GM23338 (cell line): Measurements from ENCODE around the gene ENPP1. TPM values are rescaled to one million over a fixed set of nuclear protein-coding genes. Genes with fewer than 3 reads are reported as not detected.

Experiments used
- ATAC-seq: fragments of 200-7000 bp; cut with Tn5 transposase; 3 replicates; pipeline ENCODE4 v1.9.1; 2020
- DNase-seq: peaks from one replicate; pipeline ENCODE4 v3.0.0-alpha.2; 2015; ENCODE audit warnings: low spot score
- H2AFZ ChIP-seq: fragments of 200-600 bp; sonication (generic); 2 replicates; pipeline ENCODE4 v1.8.0; 2016; ENCODE audit warnings: antibody characterized with exemption, mild to moderate bottlenecking, moderate library complexity
- H3F3A ChIP-seq: fragments of 200-600 bp; sonication (generic); replicated peaks from 2 replicates; pipeline ENCODE4 v1.8.0; 2017; ENCODE audit warnings: antibody characterized with exemption, mixed run types, low read depth
- H3K27ac ChIP-seq: fragments of 200-600 bp; sonication (generic); 2 replicates; pipeline ENCODE4 v1.6.1; 2016; ENCODE audit warnings: low read depth
- H3K27me3 ChIP-seq: fragments of 200-600 bp; sonication (generic); 2 replicates; pipeline ENCODE4 v1.8.0; 2016; ENCODE audit warnings: mild to moderate bottlenecking, mixed run types, moderate library complexity; ENCODE audit not compliant: insufficient read depth
- H3K36me3 ChIP-seq: fragments of 200-600 bp; sonication (generic); 2 replicates; pipeline ENCODE4 v1.8.0; 2016; ENCODE audit warnings: mild to moderate bottlenecking; ENCODE audit not compliant: insufficient read depth
- H3K4me1 ChIP-seq: fragments of 200-600 bp; sonication (generic); 2 replicates; pipeline ENCODE4 v1.8.0; 2016; ENCODE audit warnings: mild to moderate bottlenecking, moderate library complexity; ENCODE audit not compliant: insufficient read depth
- H3K4me2 ChIP-seq: fragments of 200-600 bp; sonication (generic); 2 replicates; pipeline ENCODE4 v1.7.1; 2017; ENCODE audit warnings: mixed run types
- H3K4me3 ChIP-seq: fragments of 200-600 bp; sonication (generic); 2 replicates; pipeline ENCODE4 v1.6.1; 2016; ENCODE audit warnings: mixed run types
- H3K79me2 ChIP-seq: fragments of 200-600 bp; sonication (generic); replicated peaks from 2 replicates; pipeline ENCODE4 v1.8.0; 2017; ENCODE audit warnings: mild to moderate bottlenecking; ENCODE audit not compliant: insufficient read depth
- H3K9me2 ChIP-seq: fragments of 200-600 bp; sonication (generic); 2 replicates; pipeline ENCODE4 v1.8.0; 2017; ENCODE audit not compliant: insufficient read depth
- H4K20me1 ChIP-seq: fragments of 200-600 bp; sonication (generic); replicated peaks from 2 replicates; pipeline ENCODE4 v1.8.0; 2017; ENCODE audit warnings: mild to moderate bottlenecking; ENCODE audit not compliant: insufficient read depth
- H3K27ac Mint-ChIP-seq: 2 replicates; pipeline ENCODE4 v1.8.0; 2020; ENCODE audit warnings: inconsistent platforms, mild to moderate bottlenecking, moderate library complexity, mixed read lengths
- H3K27me3 Mint-ChIP-seq: 3 replicates; pipeline ENCODE4 v1.8.0; 2022; ENCODE audit warnings: low read depth, mild to moderate bottlenecking, moderate library complexity, mixed read lengths, inconsistent platforms; ENCODE audit not compliant: insufficient read depth, poor library complexity
- H3K36me3 Mint-ChIP-seq: 3 replicates; pipeline ENCODE4 v1.8.0; 2021; ENCODE audit warnings: low read depth, mild to moderate bottlenecking, inconsistent platforms, moderate library complexity, mixed read lengths
- H3K4me1 Mint-ChIP-seq: 3 replicates; pipeline ENCODE4 v1.8.0; 2020; ENCODE audit warnings: mild to moderate bottlenecking, inconsistent platforms, mixed read lengths
- H3K4me3 Mint-ChIP-seq: 3 replicates; pipeline ENCODE4 v1.8.0; 2021; ENCODE audit warnings: moderate library complexity, mild to moderate bottlenecking, inconsistent platforms, mixed read lengths
- H3K9me3 Mint-ChIP-seq: 3 replicates; pipeline ENCODE4 v1.8.0; 2020; ENCODE audit warnings: moderate library complexity, mild to moderate bottlenecking, inconsistent platforms, mixed read lengths
- CREB1 ChIP-seq: fragments of 250-450 bp; sonication (Bioruptor Pico); IDR thresholded peaks from 2 replicates; pipeline ENCODE4 v1.5.0; 2020; ENCODE audit warnings: low read depth, mild to moderate bottlenecking, moderate library complexity
- EZH2 ChIP-seq: fragments of 200-600 bp; sonication (generic); IDR thresholded peaks from one replicate; pipeline ENCODE4 v1.8.0; 2017; ENCODE audit warnings: antibody characterized with exemption, mild to moderate bottlenecking, low read depth; ENCODE audit not compliant: unreplicated experiment
- EZH2phosphoT487 ChIP-seq: fragments of 200-600 bp; sonication (generic); IDR thresholded peaks from one replicate; pipeline ENCODE4 v1.8.1; 2018; ENCODE audit warnings: antibody characterized with exemption; ENCODE audit not compliant: unreplicated experiment
- JUNB ChIP-seq: IDR thresholded peaks from one replicate; pipeline ENCODE4 v1.6.1; 2016; ENCODE audit warnings: antibody characterized with exemption; ENCODE audit not compliant: unreplicated experiment
- NANOG ChIP-seq: IDR thresholded peaks from 2 replicates; pipeline ENCODE4 v1.6.1; 2016; ENCODE audit warnings: antibody characterized with exemption, borderline replicate concordance
- POLR2AphosphoS5 ChIP-seq: IDR thresholded peaks from 2 replicates; pipeline ENCODE4 v1.6.1; 2016; ENCODE audit warnings: antibody characterized with exemption, low read depth
- REST ChIP-seq: IDR thresholded peaks from one replicate; pipeline ENCODE4 v1.6.1; 2018; ENCODE audit warnings: antibody characterized with exemption; ENCODE audit not compliant: unreplicated experiment
- STAT1 ChIP-seq: IDR thresholded peaks from one replicate; pipeline ENCODE4 v1.6.1; 2016; ENCODE audit warnings: antibody characterized with exemption; ENCODE audit not compliant: unreplicated experiment
- ZNF114 ChIP-seq: fragments of 250-450 bp; sonication (Bioruptor Pico); IDR thresholded peaks from 2 replicates; pipeline ENCODE4 v1.5.0; 2020; ENCODE audit warnings: mild to moderate bottlenecking, moderate library complexity
- ZNF331 ChIP-seq: fragments of 250-450 bp; sonication (Bioruptor Pico); IDR thresholded peaks from 2 replicates; pipeline ENCODE4 v1.5.0; 2020; ENCODE audit warnings: low read depth, mild to moderate bottlenecking, moderate library complexity
- polyA plus RNA-seq: library from polyadenylated mRNA; unstranded; fragments of >200 nt; fragmentation: Nextera tagmentation; extraction: Ambion mirVana; gene quantifications from 2 replicates; pipeline ENCODE4 v1.2.1, GENCODE V29; 2016
- total RNA-seq: library from RNA; depleted of rRNA; stranded (reverse); fragments of >200 nt; shearing (Covaris generic); gene quantifications from 2 replicates; pipeline ENCODE4 v1.2.3, GENCODE V29; 2014
- TF ChIP-seq, protein P1 (sequence below): fragments of 250-450 bp; sonication (Bioruptor Pico); IDR thresholded peaks from 2 replicates; pipeline ENCODE4 v1.5.0; 2020; ENCODE audit warnings: mild to moderate bottlenecking, moderate library complexity
- TF ChIP-seq, protein P2 (sequence below), 2 experiments: fragments of 200-600 bp in 1 of 2; sonication (generic) in 1 of 2; conservative IDR thresholded peaks; 2 replicates each; pipeline versions ENCODE4 v1.5.1 to v1.6.1; 2016 to 2017; ENCODE audit warnings: antibody characterized with exemption in 2 of 2, low read depth in 2 of 2, mild to moderate bottlenecking in 2 of 2, moderate library complexity in 1 of 2
- TF ChIP-seq, protein P3 (sequence below): IDR thresholded peaks from 2 replicates; pipeline ENCODE4 v1.6.1; 2016; ENCODE audit warnings: antibody characterized with exemption

ENPP1 gene
- total and polyA plus RNA-seq, 2 experiments from 2014 or later: 17.3 to 46.9 TPM

GRCh38 chr6:131883016-131883415, 75.2 kb downstream of the ENPP1 start:
- no peak overlapping the region for H2AFZ ChIP-seq
- peak overlapping the region; percentile 1; the same call in 1 of the 2 replicates for H3K27ac ChIP-seq
- H3K4me2 ChIP-seq: no peak overlapping the region
- no peaks in the 10 kb centered on the region for H3K9me3 Mint-ChIP-seq
- H3K27me3 Mint-ChIP-seq: no peaks in the 10 kb centered on the region
- H3K4me3 Mint-ChIP-seq: no peak overlapping the region
- H3K4me3 ChIP-seq: no peak overlapping the region
- H3K9me2 ChIP-seq: no peaks in the 10 kb centered on the region
- H3K79me2 ChIP-seq: no peaks in the 10 kb centered on the region
- no peak for DNase-seq
- no peaks in the 10 kb centered on the region for H3F3A ChIP-seq
- TF ChIP-seq, protein P1, sequence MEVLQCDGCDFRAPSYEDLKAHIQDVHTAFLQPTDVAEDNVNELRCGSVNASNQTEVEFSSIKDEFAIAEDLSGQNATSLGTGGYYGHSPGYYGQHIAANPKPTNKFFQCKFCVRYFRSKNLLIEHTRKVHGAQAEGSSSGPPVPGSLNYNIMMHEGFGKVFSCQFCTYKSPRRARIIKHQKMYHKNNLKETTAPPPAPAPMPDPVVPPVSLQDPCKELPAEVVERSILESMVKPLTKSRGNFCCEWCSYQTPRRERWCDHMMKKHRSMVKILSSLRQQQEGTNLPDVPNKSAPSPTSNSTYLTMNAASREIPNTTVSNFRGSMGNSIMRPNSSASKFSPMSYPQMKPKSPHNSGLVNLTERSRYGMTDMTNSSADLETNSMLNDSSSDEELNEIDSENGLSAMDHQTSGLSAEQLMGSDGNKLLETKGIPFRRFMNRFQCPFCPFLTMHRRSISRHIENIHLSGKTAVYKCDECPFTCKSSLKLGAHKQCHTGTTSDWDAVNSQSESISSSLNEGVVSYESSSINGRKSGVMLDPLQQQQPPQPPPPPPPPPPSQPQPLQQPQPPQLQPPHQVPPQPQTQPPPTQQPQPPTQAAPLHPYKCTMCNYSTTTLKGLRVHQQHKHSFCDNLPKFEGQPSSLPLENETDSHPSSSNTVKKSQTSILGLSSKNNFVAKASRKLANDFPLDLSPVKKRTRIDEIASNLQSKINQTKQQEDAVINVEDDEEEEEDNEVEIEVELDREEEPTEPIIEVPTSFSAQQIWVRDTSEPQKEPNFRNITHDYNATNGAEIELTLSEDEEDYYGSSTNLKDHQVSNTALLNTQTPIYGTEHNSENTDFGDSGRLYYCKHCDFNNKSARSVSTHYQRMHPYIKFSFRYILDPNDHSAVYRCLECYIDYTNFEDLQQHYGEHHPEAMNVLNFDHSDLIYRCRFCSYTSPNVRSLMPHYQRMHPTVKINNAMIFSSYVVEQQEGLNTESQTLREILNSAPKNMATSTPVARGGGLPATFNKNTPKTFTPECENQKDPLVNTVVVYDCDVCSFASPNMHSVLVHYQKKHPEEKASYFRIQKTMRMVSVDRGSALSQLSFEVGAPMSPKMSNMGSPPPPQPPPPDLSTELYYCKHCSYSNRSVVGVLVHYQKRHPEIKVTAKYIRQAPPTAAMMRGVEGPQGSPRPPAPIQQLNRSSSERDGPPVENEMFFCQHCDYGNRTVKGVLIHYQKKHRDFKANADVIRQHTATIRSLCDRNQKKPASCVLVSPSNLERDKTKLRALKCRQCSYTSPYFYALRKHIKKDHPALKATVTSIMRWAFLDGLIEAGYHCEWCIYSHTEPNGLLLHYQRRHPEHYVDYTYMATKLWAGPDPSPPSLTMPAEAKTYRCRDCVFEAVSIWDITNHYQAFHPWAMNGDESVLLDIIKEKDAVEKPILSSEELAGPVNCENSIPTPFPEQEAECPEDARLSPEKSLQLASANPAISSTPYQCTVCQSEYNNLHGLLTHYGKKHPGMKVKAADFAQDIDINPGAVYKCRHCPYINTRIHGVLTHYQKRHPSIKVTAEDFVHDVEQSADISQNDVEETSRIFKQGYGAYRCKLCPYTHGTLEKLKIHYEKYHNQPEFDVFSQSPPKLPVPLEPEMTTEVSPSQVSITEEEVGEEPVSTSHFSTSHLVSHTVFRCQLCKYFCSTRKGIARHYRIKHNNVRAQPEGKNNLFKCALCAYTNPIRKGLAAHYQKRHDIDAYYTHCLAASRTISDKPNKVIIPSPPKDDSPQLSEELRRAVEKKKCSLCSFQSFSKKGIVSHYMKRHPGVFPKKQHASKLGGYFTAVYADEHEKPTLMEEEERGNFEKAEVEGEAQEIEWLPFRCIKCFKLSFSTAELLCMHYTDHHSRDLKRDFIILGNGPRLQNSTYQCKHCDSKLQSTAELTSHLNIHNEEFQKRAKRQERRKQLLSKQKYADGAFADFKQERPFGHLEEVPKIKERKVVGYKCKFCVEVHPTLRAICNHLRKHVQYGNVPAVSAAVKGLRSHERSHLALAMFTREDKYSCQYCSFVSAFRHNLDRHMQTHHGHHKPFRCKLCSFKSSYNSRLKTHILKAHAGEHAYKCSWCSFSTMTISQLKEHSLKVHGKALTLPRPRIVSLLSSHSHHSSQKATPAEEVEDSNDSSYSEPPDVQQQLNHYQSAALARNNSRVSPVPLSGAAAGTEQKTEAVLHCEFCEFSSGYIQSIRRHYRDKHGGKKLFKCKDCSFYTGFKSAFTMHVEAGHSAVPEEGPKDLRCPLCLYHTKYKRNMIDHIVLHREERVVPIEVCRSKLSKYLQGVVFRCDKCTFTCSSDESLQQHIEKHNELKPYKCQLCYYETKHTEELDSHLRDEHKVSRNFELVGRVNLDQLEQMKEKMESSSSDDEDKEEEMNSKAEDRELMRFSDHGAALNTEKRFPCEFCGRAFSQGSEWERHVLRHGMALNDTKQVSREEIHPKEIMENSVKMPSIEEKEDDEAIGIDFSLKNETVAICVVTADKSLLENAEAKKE (CRISPR knock-in tag): no peak
- TF ChIP-seq REST: no peak
- no peak for TF ChIP-seq ZNF331 (CRISPR knock-in tag)
- TF ChIP-seq POLR2AphosphoS5: no peak
- TF ChIP-seq, protein P2, sequence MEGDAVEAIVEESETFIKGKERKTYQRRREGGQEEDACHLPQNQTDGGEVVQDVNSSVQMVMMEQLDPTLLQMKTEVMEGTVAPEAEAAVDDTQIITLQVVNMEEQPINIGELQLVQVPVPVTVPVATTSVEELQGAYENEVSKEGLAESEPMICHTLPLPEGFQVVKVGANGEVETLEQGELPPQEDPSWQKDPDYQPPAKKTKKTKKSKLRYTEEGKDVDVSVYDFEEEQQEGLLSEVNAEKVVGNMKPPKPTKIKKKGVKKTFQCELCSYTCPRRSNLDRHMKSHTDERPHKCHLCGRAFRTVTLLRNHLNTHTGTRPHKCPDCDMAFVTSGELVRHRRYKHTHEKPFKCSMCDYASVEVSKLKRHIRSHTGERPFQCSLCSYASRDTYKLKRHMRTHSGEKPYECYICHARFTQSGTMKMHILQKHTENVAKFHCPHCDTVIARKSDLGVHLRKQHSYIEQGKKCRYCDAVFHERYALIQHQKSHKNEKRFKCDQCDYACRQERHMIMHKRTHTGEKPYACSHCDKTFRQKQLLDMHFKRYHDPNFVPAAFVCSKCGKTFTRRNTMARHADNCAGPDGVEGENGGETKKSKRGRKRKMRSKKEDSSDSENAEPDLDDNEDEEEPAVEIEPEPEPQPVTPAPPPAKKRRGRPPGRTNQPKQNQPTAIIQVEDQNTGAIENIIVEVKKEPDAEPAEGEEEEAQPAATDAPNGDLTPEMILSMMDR (conservative IDR thresholded peaks at IDR 0.05; ENCODE audit: low read depth in 2 of 2): no peak
- no peak for TF ChIP-seq CREB1 (CRISPR knock-in tag)
- TF ChIP-seq ZNF114 (CRISPR knock-in tag): no peak
- no peak for TF ChIP-seq NANOG
- TF ChIP-seq, protein P3, sequence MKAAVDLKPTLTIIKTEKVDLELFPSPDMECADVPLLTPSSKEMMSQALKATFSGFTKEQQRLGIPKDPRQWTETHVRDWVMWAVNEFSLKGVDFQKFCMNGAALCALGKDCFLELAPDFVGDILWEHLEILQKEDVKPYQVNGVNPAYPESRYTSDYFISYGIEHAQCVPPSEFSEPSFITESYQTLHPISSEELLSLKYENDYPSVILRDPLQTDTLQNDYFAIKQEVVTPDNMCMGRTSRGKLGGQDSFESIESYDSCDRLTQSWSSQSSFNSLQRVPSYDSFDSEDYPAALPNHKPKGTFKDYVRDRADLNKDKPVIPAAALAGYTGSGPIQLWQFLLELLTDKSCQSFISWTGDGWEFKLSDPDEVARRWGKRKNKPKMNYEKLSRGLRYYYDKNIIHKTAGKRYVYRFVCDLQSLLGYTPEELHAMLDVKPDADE: no peak
- no peak for TF ChIP-seq JUNB
- no peak for TF ChIP-seq EZH2phosphoT487
- TF ChIP-seq EZH2: no peak
- no peak for TF ChIP-seq STAT1
- H3K4me1 Mint-ChIP-seq: no peaks in the 10 kb centered on the region
- no peaks in the 10 kb centered on the region for H3K4me1 ChIP-seq
- ATAC-seq: no peak
- H3K36me3 ChIP-seq: peaks cover 34% of the 10 kb centered on the region
- no peaks in the 10 kb centered on the region for H4K20me1 ChIP-seq
- H3K36me3 Mint-ChIP-seq: peaks cover 50% of the 10 kb centered on the region
- no peaks in the 10 kb centered on the region for H3K27me3 ChIP-seq
- no peak overlapping the region for H3K27ac Mint-ChIP-seq
